HG02642 (cell line): ENCODE results near the gene GMPPA.
A peak's percentile ranks its signal among the peaks of the same experiment; 100 is the strongest.

Experiments used
- ATAC-seq: cut with Tn5 transposase; IDR thresholded peaks from one replicate; pipeline ENCODE4 v1.9.1; 2021; ENCODE audit warnings: mild to moderate bottlenecking; ENCODE audit not compliant: unreplicated experiment, poor library complexity

The GMPPA gene

DNA sequence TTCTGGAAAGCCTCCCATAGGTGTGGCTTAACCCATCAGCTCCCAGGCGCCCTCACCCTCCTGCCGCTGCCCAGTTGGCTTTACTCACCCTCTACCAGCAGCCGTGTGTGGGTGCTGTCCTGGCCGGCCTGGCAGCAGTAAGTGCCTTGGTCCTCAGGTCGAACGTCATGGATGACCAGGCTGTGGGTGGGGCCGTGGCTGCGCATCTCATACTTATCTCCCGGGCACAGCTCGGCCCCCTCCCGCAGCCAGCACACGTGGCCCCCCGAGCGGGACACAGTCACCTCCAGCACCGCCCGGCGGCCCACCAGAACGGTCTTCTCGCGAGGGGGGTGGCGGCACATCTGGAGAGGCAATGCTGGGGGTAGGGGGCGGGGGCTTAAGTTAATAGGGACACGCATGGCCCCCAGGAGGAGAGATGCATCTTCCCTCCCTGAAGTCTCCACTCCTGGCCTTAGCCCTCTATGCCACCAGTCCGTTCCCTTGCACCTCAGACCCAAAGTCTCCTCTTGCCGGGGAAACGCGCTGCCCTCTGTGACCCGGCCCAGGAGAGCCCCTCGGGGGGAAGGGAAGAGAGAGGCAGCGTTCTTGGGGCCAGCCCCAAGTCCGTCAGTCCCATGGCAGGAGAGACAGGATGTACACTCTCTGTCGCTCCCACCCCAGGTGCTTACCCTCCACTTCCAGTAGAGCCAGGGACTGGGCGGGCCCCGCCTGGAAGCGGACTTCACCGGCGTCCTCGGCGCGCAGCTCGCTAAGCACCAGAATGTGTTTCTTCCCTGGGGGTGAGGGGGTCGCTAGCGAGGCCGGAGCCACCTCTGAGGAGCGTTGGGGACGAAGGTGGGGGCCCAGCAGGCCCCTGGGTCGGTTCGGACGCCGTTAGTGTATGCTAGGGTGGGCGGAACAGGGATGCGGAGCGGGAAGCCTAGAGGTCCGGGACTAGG is 53.0 kb downstream of the GMPPA start:
- ATAC-seq, result peak; percentile 16

DNA sequence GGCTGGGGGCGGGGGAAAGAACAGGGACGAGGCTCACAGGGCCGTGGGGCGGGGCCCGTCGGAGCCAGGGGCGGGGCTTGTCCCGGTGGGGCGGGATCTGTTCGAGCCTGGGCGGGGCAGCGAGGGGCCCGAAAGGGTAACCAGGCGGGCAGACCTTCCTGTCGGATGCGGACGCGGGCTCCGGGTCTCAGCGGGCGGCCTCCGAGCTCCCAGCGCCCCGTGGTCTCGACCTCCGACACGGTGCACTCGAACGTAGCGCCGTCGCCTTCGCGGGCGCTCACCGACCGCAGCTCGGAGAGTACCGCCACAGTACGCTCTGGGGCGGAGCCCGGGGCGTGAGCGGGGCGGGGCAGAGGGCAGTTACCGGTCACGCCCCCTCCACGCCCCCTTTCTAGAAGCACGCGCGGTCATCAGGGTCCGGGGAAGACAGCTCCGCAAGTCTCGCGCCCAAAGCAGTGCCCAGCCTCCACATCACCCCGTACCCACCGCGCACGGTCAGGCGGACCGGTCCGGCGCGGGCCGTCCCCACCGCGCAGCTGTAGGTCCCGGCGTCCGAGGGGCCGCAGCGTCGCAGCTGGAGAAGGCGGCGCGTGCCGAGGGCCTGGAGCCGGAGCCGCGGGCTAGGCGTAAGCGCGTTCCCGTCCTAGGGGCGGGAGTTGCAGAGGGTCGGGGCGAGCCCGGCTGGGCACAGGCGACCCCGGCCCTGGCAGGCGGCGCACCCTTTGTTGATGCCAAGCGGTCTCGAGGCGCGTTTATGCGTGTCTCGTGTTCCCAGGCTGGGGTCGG is 53.9 kb downstream of the GMPPA start:
- ATAC-seq, result peak; percentile 90

DNA sequence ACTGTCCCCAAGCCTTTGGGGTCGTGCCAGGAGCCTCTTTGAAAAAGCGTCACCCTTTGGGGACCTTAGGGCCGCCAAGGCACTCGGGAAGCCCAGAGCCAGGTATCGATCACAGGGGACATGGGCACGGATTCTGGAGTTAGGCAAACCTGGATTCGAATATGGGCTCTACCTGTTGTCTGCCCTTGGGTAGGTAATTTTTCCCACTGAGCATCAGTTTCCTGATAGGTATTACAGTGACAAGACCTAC is 54.4 kb downstream of the GMPPA start:
- no peak for ATAC-seq

DNA sequence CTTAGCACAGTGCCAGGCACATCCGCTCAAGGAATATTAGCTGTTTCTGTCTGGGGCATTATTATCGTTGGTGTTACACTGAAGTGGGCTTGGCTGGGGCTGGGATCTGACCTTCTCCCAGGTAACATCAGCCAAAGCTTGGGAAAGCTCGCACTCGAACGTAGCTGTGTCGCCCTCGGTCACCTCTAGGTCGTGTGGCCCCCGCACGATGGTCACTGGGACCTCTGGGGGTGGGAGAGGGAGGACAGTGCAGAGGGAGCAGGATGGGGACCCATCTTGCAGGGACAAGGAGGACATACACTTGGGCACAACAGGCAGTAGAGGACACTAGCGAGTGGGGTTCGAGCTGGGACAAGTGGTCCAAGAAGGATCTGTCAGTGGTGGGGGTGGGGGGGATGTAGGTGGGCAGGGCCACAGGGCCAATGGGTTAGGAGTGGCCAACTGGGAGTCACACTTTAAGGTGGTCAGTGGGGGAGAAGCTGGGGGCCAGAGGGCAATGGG is 54.8 kb downstream of the GMPPA start:
- no peak for ATAC-seq

DNA sequence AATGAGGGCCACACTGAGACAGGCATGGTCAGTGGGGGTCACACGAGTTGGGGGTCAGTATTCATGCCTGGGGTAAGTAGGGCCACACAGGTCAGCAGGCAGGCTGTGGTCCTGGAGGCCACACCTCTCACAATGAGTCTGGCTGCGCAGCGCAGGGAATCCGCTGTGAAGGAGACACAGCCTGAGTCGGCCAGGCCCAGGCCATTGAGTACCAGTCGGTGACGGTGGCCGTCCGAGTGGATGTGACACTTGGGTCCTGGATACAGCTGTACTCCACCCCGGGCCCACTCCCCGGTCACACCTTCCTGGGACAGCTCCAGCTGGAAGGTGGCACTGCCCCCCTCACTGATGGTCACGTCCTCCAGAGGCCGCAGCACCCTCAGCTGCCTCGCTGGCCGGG is 55.7 kb downstream of the GMPPA start:
- ATAC-seq, result no peak

DNA sequence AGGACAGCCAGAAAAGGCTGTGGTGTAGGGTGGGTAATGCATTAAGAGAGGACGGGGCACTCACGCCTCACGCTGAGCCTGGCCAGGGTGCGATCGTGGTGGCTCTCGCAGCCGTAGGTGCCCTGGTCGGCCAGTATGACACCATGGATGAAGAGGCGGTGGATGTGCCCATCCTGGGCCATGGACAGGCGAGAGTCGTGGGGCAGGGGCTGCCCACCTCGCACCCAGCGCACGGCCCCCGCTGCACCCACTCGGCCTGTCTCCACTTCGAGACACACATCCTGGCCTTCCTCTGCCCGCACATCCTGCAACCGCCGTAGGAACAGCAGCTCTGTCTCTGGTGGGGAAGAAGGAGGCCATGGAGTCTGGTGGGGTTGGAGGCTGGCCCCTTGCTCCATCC is 57.3 kb downstream of the GMPPA start:
- ATAC-seq, result no peak

DNA sequence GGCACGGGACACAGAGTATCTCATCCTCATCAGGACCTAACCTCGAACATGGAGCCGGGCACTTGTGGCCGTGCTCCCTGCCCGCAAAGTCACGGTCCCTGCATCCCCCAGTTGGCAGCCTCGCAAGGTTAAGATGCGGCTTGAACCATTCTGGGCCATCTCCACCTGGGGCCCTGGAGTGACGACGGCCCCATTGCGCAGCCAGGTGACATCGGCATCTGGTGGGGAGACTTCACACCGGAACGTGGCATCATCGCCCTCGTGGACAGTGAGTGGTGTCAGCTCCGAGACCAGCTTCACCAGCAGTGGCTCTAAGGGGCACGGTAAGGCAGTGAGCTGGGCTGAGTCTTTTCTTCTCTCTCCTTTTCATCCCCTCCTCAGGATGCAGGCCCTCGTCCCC is 57.7 kb downstream of the GMPPA start:
- ATAC-seq, result no peak
